GM19452 (cell line): ENCODE data around the gene CCDC152.
"Not testable (repeated sequence)": the region's sequence is repeated elsewhere in the genome, so short reads cannot be mapped to it uniquely, and the experiment has no call there.

ENCODE experiments used
- ATAC-seq: cut with Tn5 transposase; IDR thresholded peaks from one replicate; pipeline ENCODE4 v1.9.1; 2021; ENCODE audit not compliant: unreplicated experiment

Gene CCDC152

DNA sequence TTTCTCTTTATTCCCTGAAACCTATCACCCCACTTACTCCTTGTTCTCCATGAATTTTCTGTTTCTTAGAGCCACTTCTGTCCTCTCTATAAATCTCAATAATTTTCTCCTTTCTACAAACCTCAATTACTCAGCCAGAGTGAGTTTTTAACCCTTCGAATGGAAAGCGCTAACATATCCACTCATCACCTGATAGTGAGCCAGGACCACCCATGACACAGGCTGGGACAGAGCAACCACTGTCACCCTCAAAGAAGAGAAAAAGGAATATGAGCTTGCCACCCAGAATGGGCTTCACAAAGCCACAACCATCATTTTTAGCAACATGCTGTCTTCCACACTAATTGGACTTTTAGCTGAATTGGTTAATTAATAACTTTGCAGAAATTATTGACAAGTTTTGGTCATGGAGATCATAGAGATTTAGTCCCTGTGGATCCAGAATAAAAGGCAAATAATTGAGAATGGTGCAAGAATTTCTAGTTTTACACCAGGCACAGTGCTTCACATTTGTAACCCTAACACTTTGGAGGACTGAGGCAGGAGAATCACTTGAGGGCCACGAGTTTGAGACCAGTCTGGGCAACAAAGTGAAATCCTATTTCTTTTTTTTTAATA is 87.2 kb downstream of the CCDC152 start:
- no peak for ATAC-seq

DNA sequence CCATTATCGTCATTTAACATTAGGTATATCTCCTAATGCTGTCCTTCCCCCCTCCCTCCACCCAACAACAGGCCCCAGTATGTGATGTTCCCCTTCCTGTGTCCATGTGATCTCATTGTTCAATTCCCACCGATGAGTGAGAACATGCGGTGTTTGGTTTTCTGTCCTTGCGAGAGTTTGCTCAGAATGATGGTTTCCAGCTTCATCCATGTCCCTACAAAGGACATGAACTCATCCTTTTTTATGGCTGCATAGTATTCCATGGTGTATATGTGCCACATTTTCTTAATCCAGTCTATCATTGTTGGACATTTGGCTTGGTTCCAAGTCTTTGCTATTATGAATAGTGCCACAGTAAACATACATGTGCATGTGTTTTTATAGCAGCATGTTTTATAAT is 87.8 kb downstream of the CCDC152 start:
- not testable (repeated sequence) for ATAC-seq

DNA sequence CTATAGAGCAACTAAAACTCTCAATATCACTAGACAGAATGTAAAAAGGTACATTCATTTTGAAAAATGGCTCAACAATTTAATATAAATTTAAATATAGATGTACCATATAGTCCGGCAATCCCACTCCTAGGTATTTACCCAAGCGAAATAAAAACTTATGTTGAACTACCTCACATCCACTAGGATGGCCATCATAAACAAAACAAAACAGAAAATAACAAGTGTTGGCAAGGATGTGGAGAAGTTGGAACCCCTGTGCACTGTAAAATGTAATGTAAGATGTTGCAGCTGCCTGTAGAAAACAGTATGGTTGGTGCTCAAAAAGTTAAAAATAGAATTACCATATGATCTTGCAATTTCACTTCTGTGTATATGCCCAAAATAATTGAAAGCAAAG is 91.9 kb downstream of the CCDC152 start:
- ATAC-seq: no peak

DNA sequence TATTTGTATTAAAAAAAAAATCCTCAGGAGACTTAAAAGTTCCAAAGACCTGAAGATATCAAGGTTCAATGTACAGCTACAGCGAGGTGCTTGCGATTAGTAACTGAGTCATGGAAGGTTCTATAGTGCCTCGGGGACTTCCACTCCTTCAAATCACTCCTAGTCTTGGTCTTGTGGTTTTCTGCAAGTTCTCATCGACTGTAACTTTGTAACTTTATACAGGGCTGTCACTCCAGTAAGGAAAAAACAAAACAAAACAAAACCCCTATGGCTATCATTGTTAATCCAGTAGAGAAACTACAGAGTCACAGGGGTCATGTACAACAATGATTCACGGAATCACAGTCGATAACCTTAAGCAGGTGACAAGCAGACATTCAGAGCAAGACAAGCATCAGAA is 94.9 kb downstream of the CCDC152 start:
- no peak for ATAC-seq
